Ectodermal cell (in vitro differentiated cells): Measurements from ENCODE around the gene METAP1D.
"Not testable (repeated sequence)": the region's sequence is repeated elsewhere in the genome, so short reads cannot be mapped to it uniquely, and the experiment has no call there.

Experiments used
- H3K27ac ChIP-seq: 2 replicates; pipeline ENCODE4 v1.7.0; 2013; ENCODE audit warnings: mild to moderate bottlenecking, low read depth, low read length; ENCODE audit not compliant: insufficient read depth, poor library complexity, severe bottlenecking
- H3K27me3 ChIP-seq: 2 replicates; pipeline ENCODE4 v1.7.0; 2013; ENCODE audit warnings: mild to moderate bottlenecking, low read length; ENCODE audit not compliant: insufficient read depth, control insufficient read depth, poor library complexity, severe bottlenecking
- H3K36me3 ChIP-seq: one replicate; pipeline ENCODE4 v1.7.0; 2013; ENCODE audit warnings: low read length; ENCODE audit not compliant: control insufficient read depth, insufficient read depth
- H3K4me1 ChIP-seq: one replicate; pipeline ENCODE4 v1.7.0; 2013; ENCODE audit warnings: low read length; ENCODE audit not compliant: control insufficient read depth, insufficient read depth
- H3K4me3 ChIP-seq: 2 replicates; pipeline ENCODE4 v1.7.0; 2013; ENCODE audit warnings: low read depth, low read length, control low read depth; ENCODE audit not compliant: insufficient read depth
- H3K9me3 ChIP-seq: 2 replicates; pipeline ENCODE4 v1.7.0; 2013; ENCODE audit warnings: mild to moderate bottlenecking, low read length, moderate library complexity; ENCODE audit not compliant: control insufficient read depth
- WGBS, 2 experiments: methylation state at CpG; one replicate each; pipeline ENCODE4 v1.1.7; 2013; ENCODE audit warnings: missing lambda C conversion rate in 2 of 2; 5-methylcytosine and 5-hydroxymethylcytosine counted together

Gene METAP1D

DNA sequence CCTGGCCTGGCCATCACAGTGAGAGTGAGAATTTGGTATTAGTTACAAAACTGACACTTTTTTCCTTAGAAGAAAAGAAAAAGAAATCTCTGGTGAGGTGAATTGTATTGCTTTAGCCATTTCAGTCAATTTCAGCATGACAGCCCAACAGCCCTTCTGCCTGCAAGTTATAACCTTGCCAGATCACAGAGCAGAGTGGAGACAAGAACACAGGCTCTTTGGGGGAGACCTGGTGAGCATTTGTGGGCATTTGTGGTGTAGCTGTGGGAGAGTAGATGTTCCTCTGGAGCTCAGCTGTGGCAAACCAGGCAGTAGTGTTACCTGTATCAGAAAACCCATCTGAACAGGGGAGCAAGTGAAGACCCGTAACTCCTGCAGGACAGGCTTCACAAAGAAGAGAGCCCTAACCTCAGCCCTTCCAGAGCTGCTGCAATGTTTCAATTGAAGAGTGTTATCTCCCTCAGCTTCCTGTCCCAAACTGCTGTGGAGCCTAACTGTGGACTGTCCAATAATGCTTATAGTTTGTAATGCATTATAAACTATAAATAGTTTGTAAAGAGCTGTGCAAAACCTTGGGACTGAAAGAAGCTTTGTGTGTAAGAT, 62.8 kb downstream of the METAP1D start:
- 92 to 98% methylated on average over 1 of the region's 1 CpG for WGBS, 2 experiments

DNA sequence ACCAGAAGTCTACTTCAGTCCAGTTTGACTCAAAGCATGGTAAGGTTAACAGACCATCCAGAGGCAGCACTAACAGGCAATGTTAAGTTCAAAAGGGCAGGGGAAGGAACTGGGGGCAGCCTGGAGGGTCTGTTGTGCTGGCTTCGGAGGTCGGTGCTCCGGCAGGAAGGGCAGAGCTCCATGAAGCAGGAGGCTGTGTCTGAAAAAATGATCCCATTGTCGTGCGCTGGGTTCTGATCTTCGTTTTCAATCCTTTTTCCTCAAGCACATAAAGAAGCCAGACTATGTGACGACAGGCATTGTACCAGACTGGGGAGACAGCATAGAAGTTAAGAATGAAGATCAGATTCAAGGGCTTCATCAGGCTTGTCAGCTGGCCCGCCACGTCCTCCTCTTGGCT, 63.7 kb downstream of the METAP1D start:
- WGBS, 2 experiments, result 88 to 89% methylated on average over 9 of the region's 9 CpGs
- H3K9me3 ChIP-seq, result no peaks in the 10 kb centered on the region
- no peak overlapping the region for H3K27ac ChIP-seq

More for the DNA sequence above, 62.8 kb downstream of the METAP1D start:
- Histone ChIP-seq H3K4me1 (no peaks in the 10 kb centered on the region), H3K27ac (no peak overlapping the region), H3K36me3 (no peaks in the 10 kb centered on the region), H3K27me3 (no peaks in the 10 kb centered on the region), H3K9me3 (no peaks in the 10 kb centered on the region), H3K4me3 (no peak overlapping the region)

DNA sequence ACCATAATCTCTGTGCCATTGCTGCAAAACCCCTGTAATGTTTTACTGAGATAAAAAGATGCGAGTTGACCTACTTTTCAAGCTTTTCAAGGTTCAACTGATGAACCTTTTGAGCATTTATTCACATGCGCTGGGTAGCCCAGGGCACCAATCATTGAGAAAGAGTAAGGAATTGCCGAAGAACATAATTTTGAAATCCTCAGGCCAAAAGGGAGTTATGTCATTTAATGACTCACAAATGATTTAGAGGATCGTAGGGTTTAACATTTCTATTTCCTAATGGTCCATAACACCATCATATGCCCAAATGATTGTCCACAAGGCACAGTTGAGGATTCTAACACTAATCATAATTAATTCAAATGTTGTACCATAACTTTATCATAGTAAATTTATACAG, 65.4 kb downstream of the METAP1D start:
- Histone ChIP-seq H3K36me3 (no peaks in the 10 kb centered on the region), H3K27ac (no peak overlapping the region), H3K4me1 (no peaks in the 10 kb centered on the region), H3K4me3 (no peak overlapping the region), H3K9me3 (no peaks in the 10 kb centered on the region), H3K27me3 (no peaks in the 10 kb centered on the region)
- 86 to 87% methylated on average over 4 of the region's 4 CpGs for WGBS, 2 experiments

More for the DNA sequence above, 63.7 kb downstream of the METAP1D start:
- Histone ChIP-seq H3K27me3 (no peaks in the 10 kb centered on the region), H3K4me1 (no peaks in the 10 kb centered on the region), H3K4me3 (no peak overlapping the region), H3K36me3 (no peaks in the 10 kb centered on the region)

DNA sequence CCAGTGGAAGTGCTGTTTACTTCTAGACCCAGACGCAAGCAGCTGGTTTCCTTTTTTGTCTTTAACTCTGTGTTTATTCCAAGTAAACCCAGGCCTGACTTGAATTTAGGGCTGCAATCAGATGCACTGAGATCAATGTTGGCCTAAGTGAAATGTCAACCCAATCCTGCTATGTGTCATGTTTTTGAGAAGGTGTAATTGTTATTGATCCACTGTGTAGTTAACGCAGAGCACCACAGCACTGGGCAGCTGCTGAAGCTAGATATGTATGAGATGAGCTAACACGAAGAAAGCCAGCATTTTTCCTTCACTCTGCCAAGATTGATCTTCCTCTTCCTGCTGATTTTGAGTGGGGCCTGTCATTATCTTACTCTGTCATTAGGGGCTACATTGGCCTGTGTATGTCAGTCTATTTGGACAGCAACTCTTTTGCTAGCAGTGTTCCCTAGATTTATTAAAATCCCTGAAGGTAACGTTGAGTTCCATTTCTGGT, 66.7 kb downstream of the METAP1D start:
- no peak overlapping the region for H3K4me3 ChIP-seq
- no peaks in the 10 kb centered on the region for H3K27me3 ChIP-seq
- no peaks in the 10 kb centered on the region for H3K9me3 ChIP-seq
- H3K27ac ChIP-seq, result no peak overlapping the region
- H3K4me1 ChIP-seq, result no peaks in the 10 kb centered on the region
- 91 to 94% methylated on average over 4 of the region's 4 CpGs for WGBS, 2 experiments
- H3K36me3 ChIP-seq, result no peaks in the 10 kb centered on the region

DNA sequence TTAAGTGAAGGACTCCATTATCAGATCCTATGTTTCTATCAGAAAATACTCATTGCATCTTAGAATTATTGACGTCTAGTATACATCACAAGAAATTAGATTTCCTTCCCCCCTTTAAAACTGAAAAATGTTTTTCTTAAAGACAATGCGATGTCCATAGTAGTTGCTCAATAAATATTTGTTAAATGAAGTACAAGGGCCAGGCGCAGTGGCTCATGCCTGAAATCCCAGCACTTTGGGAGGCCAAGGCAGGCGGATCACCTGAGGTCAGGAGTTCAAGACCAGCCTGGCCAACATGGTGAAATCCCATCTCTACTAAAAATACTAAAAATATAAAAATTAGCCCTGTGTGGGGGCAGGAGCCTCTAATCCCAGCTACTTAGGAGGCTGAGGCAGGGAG, 68.2 kb downstream of the METAP1D start:
- 93 to 96% methylated on average over 4 of the region's 4 CpGs for WGBS, 2 experiments
- not testable (repeated sequence) for H3K4me1 ChIP-seq, H3K27me3 ChIP-seq, H3K9me3 ChIP-seq, H3K36me3 ChIP-seq, H3K4me3 ChIP-seq, H3K27ac ChIP-seq

DNA sequence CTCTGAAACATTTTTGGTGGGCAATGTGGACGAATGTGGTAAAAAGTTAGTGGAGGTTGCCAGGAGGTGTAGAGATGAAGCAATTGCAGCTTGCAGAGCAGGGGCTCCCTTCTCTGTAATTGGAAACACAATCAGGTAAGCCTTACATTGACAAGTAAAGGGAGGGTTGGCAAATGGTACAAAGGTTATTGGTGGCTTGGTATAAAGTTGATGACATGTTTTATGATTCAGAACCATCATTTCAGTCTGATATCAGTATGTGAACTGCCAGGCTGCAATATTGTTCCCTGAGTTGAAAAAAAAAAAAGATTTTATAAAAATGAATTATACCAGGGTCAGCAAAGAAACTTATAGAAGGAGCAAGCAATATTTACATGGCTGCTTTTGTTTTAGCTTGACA, 71.2 kb downstream of the METAP1D start:
- Histone ChIP-seq H3K27ac (no peak overlapping the region), H3K27me3 (peaks cover 8% of the 10 kb centered on the region), H3K36me3 (no peaks in the 10 kb centered on the region), H3K4me3 (no peak overlapping the region), H3K9me3 (no peaks in the 10 kb centered on the region), H3K4me1 (no peaks in the 10 kb centered on the region)
- 77 to 82% methylated on average over 1 of the region's 1 CpG for WGBS, 2 experiments

DNA sequence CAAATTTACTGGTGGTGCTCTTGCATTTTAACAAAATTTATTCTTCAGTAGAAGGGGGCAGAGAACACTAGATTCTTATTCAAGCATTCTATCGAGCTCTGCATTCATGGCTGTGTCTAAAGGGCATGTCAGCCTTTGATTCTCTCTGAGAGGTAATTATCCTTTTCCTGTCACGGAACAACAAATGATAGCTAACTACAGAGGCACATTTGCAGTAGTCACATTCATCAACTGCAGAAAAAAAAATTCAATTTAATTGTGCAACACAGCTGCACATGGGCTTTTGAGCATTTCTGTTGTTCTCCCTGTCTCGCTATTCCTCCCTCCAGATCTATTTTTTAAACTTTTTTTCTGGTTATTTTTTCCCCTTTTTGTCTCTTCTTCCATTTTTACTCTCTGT, 72.5 kb downstream of the METAP1D start:
- 79% methylated on average over 3 of the region's 3 CpGs for WGBS, 2 experiments
- no peaks in the 10 kb centered on the region for H3K36me3 ChIP-seq
- no peaks in the 10 kb centered on the region for H3K9me3 ChIP-seq
- H3K4me3 ChIP-seq, result no peak overlapping the region
- H3K4me1 ChIP-seq, result no peaks in the 10 kb centered on the region
- no peak overlapping the region for H3K27ac ChIP-seq
- peaks cover 21% of the 10 kb centered on the region for H3K27me3 ChIP-seq

DNA sequence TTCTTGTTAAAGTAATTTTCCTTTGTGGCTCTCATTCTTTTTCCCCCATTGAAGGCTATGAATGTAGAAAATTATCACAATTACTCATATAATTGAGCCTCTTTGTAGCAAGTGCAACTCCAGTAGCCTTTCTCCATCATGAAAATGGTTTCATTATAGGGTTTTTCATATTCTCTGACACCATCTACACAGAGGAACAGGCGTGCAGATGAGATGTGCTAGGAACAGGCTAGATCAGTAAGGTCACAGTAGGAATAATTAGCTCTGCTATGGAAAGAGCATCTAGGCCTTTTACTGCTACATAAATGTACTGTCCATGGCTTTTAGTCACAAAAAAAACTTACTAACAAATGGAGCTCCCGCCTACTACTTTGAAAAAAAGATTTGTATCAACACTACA, 73.0 kb downstream of the METAP1D start:
- Histone ChIP-seq H3K4me1 (no peaks in the 10 kb centered on the region), H3K27me3 (peaks cover 25% of the 10 kb centered on the region), H3K9me3 (no peaks in the 10 kb centered on the region), H3K27ac (no peak overlapping the region), H3K4me3 (no peak overlapping the region), H3K36me3 (no peaks in the 10 kb centered on the region)
- 92 to 94% methylated on average over 1 to 2 of the region's 2 CpGs for WGBS, 2 experiments

DNA sequence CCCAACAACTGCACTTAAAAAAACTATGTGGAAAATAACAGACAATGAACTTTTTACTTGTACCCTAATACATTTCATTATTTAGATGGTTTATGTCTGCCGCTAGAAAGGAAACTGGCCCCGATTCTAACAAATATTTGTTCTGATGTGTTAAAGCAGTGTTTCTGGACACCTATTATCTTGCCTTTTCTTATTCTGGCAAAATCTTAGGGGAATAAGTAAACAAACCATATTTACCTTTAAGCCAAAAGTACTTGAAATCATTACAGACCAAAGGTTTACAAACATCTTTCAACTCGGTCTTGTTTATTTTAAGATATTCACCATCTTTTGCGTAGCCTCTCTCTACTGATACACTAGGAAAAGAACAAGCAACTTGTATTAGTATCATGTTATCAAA, 73.8 kb downstream of the METAP1D start:
- Histone ChIP-seq H3K4me1 (no peaks in the 10 kb centered on the region), H3K9me3 (no peaks in the 10 kb centered on the region), H3K27me3 (peaks cover 33% of the 10 kb centered on the region), H3K36me3 (no peaks in the 10 kb centered on the region), H3K27ac (no peak overlapping the region), H3K4me3 (no peak overlapping the region)
- 94 to 97% methylated on average over 4 of the region's 4 CpGs for WGBS, 2 experiments

DNA sequence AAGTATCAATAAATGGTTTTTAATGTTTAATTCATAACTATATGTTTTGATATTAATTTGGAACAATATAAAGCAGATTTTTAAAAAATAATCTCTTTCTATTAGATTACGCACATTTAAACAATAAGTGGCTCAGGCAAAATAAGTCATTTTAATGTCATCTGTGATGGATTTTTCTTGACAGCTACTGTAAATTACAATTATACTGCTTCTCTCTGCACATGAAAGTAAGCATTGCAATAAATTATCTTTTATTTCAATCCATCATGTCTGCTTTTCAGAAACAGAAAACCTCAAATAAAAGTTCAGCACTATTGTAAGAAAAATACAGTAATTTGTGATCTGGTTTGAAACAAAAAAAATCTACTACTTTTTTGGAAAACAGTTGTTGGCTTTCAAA, 74.5 kb downstream of the METAP1D start:
- Histone ChIP-seq H3K36me3 (no peaks in the 10 kb centered on the region), H3K4me1 (no peaks in the 10 kb centered on the region), H3K27ac (no peak overlapping the region), H3K4me3 (no peak overlapping the region), H3K9me3 (no peaks in the 10 kb centered on the region), H3K27me3 (peaks cover 41% of the 10 kb centered on the region)
- 100% methylated on average over 1 of the region's 1 CpG for WGBS, 2 experiments

DNA sequence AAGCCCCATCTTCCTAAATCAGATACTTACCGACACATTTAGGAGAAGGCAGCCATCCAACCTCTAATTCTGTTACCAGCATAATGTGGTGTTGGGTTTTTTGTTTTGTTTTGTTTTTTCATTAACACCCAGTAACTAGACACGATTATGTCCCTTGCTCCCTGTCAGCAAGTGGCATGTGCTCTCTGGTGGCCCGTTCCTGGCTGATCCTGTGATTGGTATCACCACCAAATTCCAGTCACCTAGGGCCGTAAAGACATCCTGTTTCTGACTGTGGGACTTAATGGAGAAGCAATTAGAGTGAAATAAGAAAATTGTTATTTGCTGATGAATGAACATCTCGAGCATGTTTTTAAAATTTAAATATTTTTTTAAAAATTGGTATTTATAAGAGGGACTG, 79.7 kb downstream of the METAP1D start:
- Histone ChIP-seq H3K36me3 (no peaks in the 10 kb centered on the region), H3K27me3 (peaks cover 92% of the 10 kb centered on the region), H3K9me3 (no peaks in the 10 kb centered on the region), H3K4me3 (no peak overlapping the region), H3K4me1 (peaks cover 8% of the 10 kb centered on the region), H3K27ac (no peak overlapping the region)
- 73 to 78% methylated on average over 4 to 5 of the region's 5 CpGs for WGBS, 2 experiments
